GM10266 (cell line): ENCODE results near the gene CNST.

Source experiments
- DNase-seq: peaks from one replicate; pipeline ENCODE4 v3.0.0; 2012; ENCODE audit errors: extremely low spot score
- TF ChIP-seq, protein P1 (sequence below): IDR thresholded peaks from 2 replicates; pipeline ENCODE4 v1.5.1; 2012; ENCODE audit warnings: mild to moderate bottlenecking, low read depth; ENCODE audit not compliant: control insufficient read depth, insufficient read depth; ENCODE audit errors: missing control alignments

The CNST gene

DNA sequence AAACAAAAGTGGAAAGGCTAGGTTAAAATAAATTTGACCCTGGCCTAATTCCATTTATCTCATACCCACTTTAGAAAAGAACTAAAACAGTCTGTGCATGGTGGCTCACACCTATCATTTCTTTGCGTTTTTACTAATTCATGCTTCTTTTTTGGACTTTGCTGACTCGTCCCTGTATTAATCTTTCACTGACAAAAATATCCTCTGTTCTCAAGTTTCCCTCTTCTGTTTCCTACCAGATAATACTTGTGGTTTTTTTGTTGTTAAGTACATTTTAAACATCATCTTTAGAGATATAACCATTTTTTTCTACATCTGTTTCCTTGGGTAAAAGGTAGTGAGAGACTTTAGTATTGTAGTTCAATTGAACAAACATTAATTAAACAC is 11.5 kb downstream of the CNST start:
- TF ChIP-seq, protein P1, sequence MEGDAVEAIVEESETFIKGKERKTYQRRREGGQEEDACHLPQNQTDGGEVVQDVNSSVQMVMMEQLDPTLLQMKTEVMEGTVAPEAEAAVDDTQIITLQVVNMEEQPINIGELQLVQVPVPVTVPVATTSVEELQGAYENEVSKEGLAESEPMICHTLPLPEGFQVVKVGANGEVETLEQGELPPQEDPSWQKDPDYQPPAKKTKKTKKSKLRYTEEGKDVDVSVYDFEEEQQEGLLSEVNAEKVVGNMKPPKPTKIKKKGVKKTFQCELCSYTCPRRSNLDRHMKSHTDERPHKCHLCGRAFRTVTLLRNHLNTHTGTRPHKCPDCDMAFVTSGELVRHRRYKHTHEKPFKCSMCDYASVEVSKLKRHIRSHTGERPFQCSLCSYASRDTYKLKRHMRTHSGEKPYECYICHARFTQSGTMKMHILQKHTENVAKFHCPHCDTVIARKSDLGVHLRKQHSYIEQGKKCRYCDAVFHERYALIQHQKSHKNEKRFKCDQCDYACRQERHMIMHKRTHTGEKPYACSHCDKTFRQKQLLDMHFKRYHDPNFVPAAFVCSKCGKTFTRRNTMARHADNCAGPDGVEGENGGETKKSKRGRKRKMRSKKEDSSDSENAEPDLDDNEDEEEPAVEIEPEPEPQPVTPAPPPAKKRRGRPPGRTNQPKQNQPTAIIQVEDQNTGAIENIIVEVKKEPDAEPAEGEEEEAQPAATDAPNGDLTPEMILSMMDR = no peak
- no peak for DNase-seq

DNA sequence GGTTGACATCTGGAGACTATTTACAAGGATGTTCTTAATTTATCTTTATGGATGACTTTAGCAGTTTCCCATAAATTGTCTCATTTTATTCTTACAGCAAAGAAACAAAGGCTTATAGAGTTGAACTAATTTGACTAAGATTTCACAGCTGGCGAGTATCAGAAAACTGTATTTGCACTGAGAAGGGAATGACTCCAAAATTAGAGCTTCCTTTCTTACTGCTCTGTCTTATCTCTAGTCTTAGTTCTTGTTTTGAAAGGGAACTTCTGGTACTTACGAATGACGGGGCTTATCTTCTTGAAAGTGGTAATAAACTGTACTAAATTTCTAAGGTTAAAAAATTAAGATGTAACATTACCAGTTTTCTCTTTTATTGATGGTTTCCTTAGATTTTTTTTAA is 13.6 kb downstream of the CNST start:
- TF ChIP-seq, protein P1 = no peak
- no peak for DNase-seq

DNA sequence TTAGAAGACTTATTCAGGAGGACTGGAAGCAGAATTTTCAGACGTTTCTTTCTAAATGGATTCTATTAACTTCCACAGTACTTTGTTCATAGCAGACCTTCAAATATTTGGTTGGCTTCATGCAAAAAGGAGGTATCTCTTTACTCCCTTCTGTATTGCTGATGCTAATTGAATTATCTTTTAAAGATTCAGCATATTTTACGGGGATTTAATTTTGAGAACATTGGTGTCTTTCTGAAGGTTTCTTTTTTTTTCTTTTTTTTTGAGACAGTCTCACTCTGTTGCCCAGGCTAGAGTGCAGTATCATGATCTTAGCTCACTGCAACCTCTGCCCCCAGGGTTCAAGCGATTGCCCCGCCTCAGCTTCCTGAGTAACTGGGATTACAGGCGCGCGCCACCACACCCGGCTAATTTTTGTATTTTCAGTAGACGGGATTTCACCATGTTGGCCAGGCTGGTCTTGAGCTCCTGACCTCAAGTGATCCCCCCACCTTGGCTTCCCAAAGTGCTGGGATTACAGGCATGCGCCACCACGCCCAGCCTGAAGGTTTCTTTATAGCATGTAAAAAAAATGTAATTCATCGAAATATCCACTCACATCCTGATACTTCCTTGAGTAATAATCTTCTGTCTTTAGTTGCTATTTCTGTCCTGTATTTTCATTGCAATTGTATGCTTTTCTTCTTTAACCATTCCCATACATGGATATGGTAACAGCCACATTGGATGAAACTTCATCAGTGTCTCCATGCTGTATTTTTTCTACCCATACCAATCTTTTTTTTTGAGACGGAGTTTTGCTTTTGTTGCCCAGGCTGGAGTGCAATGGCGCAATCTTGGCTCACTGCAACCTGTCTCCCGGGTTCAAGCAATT is 14.5 kb downstream of the CNST start:
- TF ChIP-seq, protein P1 = no peak
- no peak for DNase-seq

DNA sequence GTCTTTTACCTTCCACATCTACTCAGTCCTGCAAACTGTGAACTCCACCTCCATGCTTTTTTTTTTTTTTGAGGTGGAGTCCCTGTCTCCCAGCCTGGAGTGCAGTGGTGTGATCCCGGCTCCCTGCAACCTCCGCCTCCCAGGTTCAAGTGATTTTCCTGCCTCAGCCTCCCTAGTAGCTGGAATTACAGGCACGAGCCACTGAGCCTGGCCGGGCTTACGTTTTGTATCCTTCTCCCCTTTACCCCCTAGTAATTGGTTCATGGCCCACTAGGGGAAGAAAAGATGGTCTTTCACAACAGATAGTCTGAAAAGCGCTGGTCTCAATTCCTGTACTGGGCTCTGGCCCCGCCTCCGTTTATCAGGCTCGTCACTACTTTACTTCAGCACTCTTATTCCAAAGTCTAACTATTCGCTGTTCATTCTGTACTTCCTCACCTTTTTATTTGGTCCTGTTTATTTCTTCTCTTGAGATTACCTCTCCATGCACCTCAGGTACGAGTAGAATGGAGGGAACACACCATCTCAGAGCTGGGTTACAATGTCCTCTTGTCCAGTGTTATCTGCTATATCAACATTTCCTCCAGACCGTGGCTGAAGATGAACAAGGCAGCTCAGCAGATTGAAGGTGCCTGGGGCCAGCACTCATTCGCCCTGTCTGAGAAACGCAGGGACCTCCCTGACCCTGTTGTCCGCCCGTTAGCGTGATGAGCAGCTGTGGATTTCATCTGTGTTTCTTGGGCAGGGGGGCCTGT is 16.2 kb downstream of the CNST start:
- TF ChIP-seq, protein P1 = no peak

DNA sequence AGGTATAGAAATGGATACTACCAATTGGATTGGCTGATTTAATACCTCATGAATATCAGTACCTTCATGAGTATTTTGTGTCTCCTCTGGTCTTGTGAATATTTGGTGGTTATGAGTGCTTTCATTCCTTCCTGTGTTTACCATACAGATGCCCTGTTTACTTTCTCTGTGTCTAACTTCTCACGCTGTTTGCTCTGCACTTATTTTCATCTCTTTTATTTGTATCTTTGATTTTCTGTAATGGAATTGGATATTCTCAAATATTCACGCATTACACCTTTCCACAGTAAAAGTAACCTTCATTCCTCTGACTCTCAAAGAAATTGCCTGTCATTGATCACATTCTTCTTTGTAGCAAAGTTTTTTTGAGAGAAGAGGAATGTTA is 16.8 kb downstream of the CNST start:
- no peak for DNase-seq
- TF ChIP-seq, protein P1 = no peak

More for the DNA sequence above, 16.2 kb downstream of the CNST start:
- DNase-seq = no peak

DNA sequence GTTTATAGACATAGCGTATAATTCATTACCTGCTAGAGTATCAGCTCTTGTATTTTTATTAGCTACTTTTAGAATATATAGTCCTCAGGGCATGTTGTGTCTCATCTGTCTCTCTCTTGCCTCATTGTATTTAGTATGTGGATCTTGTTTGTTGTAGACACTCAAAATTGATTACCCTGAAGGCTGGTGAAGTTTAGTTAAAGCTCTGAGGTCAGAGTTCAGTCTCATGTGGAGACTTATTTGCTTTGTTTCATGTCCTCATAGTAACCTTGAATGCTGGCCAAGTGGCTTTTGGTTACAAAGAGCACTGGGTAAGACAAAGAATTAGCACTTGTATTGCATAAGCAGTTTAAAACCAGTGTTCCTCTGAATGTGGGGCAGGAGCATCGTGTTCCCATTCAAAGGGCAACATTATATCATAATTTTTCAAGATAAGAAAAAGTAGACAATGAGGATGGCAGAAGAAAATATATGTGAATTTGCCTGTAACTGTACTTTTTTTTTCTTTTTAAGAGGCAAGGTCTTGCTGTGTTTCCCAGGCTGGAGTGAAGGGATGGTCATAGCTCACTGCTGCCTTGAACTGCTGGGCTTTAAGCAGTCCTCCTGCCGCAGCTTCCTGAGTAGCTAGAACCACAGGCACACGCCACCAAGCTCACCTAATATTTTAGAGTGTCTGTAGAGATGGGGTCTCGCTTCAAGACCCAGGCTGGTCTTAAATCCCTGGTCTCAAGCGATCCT is 17.4 kb downstream of the CNST start:
- TF ChIP-seq, protein P1 = no peak
- DNase-seq = no peak
